ENCODE results near the gene CNPY2.

The CNPY2 gene

DNA sequence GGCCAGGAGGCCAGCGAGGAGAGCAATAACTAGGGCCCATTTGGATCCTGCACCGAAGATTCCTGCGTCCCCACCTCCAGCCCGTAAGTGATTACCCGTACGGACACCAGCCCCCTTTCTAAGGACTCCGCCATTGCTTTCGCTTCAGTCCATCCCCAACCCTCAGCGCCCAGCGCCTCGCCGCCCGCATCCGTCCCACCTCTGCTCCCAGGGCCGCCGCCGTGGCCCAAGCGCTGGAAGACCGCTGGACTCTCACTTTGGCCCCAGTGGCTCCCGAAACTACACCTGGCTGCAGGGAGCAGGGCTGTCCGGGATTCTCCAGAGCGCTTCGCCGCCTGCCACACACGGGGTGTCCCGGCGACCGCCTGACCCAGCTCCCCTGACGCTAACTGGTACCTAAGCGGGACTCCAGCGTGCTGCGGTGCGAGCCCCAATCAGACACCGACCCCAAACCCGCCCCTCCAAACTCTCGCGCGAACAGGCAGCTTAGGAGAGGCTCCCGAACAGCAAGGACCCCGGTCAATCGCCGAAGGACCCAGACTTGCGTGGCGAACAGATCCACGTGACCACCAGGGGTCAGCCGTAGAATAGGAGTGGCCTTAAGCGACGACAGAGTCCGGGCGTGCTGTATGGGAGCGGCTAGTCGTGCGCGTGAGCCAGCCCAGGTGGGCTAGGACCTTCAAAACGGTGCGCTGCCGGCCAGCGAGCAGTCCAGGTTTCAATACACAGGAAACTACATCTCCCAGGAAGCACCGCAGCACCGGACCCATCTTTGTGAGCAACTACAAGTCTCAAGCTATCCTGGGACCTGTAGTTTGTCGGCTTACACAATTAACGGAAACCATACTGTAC lies at the start of gene CNPY2:
TSS of gene CNPY2 (minus strand) at position 367 of the 852 bp plus-strand sequence. CDS start 771 bp downstream, outside the sequence.
- in situ Hi-C loops (cut with MboI; ENCODE audit: low pct_unique_long_range_greater_than_20kb, low sequenced_read_pairs, unreplicated experiment): no loop called here
- DNase-seq (ENCODE audit: low spot score): peak; percentile 94
- TF ChIP-seq, protein P1, sequence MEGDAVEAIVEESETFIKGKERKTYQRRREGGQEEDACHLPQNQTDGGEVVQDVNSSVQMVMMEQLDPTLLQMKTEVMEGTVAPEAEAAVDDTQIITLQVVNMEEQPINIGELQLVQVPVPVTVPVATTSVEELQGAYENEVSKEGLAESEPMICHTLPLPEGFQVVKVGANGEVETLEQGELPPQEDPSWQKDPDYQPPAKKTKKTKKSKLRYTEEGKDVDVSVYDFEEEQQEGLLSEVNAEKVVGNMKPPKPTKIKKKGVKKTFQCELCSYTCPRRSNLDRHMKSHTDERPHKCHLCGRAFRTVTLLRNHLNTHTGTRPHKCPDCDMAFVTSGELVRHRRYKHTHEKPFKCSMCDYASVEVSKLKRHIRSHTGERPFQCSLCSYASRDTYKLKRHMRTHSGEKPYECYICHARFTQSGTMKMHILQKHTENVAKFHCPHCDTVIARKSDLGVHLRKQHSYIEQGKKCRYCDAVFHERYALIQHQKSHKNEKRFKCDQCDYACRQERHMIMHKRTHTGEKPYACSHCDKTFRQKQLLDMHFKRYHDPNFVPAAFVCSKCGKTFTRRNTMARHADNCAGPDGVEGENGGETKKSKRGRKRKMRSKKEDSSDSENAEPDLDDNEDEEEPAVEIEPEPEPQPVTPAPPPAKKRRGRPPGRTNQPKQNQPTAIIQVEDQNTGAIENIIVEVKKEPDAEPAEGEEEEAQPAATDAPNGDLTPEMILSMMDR (IDR thresholded peaks at IDR 0.05; ENCODE audit: extremely low read depth, insufficient read depth, missing control alignments): peak; percentile 28

DNA sequence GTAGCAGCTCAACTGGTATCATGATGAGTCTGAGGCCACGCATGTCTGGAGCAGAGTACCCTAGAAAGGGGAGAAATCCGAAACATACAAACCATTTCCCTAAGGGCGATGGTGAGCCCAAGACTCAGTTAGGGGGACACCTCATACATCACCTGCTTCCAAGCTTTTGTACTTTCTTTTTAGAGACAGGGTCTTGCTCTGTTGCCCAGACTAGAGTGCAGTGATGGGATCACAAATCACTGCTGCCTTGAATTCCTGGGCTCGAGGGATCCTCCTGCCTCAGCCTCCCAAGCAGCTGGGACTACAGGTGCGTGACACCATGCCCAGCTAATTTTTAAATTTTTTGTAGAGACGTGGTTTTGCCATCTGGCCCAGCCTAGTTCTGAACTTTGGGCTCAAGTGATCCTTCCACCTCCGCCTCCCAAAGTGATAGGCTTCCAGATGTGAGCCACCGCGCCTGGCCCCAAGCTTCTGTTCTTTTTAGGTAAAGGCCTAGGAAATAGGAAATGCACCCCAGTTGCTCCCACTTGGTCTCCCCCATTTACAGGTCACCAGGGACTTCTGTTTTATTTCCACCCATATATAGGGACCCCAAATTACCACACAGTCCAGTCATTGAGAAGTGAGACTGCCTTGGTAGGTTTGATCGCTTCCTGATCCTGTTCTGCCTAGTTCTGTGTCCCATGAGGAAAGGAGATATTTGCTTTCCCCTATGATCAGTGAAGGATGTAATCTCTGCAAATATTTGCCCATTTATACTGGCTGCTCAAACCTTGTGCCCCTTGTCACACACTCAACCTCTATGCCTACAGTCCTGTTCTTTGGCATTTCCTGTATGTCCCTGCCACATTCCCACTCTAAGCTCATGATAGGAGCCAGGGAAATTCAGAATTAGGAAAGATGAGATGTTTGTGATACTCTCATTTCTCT lies 46.6 kb upstream of the CNPY2 start, which contains the start of gene APOF:
TSS of gene APOF (minus strand) at position 728 of the 930 bp plus-strand sequence. CDS start at position 616, 112 bp downstream.
- DNase-seq (ENCODE audit: low spot score): no peak
- in situ Hi-C loops (cut with MboI; ENCODE audit: low pct_unique_long_range_greater_than_20kb, low sequenced_read_pairs, unreplicated experiment): no loop called here
- TF ChIP-seq, protein P1 (IDR thresholded peaks at IDR 0.05; ENCODE audit: extremely low read depth, insufficient read depth, missing control alignments): no peak

DNA sequence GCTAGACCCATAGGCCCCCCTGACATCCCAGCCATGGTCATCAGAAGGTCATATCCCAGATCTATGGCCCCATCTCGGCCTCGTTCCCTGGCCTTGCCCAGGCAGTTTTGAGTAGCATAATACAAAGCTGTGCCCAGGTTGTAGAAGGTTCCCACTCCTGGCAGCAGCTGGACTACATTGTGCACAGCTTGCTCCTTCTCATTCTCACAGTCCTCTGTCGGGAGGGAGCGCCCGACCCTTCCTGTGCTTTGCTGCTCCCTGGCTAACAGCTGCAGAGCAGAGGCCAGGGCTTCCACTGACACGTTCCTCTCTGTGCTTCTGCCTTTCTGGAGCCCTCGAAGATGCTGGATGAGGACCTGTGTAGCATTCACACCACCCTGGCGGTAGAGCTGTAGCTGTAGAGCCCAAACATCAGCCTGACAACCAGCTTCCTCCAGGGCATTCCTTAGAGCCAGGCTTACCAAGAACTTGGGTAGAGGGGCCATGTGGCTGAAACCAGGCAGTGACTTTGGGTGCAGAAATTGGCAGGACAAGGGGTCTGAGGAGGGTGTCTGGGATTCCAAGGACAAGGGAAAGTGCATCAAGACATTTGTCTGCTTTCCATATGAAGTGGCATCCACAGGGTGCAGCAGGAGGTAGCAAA lies 45.8 kb upstream of the CNPY2 start:
- in situ Hi-C loops (cut with MboI; ENCODE audit: low pct_unique_long_range_greater_than_20kb, low sequenced_read_pairs, unreplicated experiment): no loop called here
- no peak for DNase-seq (ENCODE audit: low spot score)

DNA sequence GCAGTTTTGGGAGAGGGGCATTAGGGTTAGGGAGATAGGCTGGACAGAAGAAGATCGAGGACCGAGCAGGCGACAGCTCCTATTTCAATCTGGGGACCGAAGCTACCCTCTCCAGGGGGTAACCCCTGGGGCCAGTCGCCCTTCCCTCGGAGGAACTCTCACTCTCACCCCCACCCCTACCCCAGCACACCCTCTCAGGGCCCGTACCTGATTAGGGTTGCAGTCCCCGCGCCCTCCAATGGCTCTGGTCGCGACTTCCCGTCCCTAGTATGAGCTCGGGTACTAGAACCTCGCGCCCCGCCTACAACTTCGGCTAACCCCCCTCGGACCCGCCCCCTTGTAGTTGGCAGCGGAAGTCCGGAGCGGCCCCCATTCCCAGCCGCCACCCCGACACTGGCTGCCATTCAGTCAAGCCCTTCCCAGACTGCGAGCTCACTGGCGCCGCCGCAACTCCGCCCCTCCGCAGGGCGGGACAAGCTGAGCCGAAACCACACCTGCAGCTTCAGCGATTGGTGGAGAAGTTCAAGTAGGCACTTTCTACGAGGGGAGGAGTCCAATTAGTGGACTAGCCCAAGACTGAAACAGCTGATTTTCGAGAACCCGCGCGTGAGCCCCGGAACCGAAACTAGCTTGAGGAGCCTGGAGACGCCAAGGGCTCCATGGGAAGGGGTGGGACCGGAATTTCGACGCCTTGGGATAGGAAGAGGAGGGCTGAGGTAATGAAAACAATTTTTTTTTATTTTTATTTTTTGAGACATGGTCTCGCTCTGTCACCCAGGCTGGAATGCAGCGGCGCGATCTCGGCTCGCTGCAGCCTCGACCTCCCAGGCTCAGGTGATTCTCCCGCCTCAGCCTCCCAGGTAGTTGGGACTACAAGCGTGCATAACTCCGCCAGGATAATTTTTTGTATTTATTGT lies 44.3 kb upstream of the CNPY2 start, which contains the start of gene STAT2:
TSS of gene STAT2 (minus strand) at position 257 of the 917 bp plus-strand sequence. CDS start 3,536 bp downstream, outside the sequence.
- peak; percentile 92 for DNase-seq (ENCODE audit: low spot score)
- in situ Hi-C loops (cut with MboI; ENCODE audit: low pct_unique_long_range_greater_than_20kb, low sequenced_read_pairs, unreplicated experiment): no loop called here
- TF ChIP-seq, protein P1 (IDR thresholded peaks at IDR 0.05; ENCODE audit: extremely low read depth, insufficient read depth, missing control alignments): no peak

More for the DNA sequence above, 45.8 kb upstream of the CNPY2 start:
- TF ChIP-seq, protein P1 (IDR thresholded peaks at IDR 0.05; ENCODE audit: extremely low read depth, insufficient read depth, missing control alignments): no peak

DNA sequence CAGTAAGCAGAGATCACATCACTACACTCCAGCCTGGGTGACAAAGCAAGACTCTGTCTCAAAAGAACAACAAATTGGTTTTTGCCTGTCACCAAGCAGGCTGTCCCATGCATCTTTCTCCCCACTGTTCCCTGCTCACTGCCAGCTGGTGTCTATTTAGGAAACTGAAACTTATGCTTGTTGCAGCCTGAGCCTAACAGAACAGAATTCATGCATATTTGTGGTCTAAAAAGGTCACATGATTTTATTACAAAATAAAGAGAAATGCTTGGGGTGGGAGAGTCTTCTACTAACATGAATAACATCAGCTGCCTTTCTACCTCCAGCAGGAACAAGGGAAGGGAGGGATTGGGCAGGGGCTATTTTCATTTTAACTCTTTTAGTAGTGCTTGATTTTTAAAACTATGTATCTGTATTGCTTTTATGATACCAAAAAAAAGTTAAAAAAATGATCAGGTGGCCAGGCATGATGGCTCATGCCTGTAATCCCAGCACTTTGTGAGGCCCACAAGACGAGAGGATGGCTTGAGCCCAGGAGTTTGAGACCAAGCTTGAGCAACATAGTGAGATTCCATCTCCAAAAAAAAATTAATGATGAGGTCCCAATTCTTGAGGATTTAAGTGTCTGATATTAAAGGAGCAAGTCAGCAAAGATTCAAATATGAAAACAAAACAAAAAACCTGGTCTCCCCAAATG lies 43.2 kb upstream of the CNPY2 start:
- in situ Hi-C loops (cut with MboI; ENCODE audit: low pct_unique_long_range_greater_than_20kb, low sequenced_read_pairs, unreplicated experiment): no loop called here
- DNase-seq (ENCODE audit: low spot score): no peak
- TF ChIP-seq, protein P1 (IDR thresholded peaks at IDR 0.05; ENCODE audit: extremely low read depth, insufficient read depth, missing control alignments): no peak

Data from GM13977 (cell line).